Hematopoietic multipotent progenitor cell treated with erythropoietin and hydrocortisone succinate and interleukin-3 and kit ligand, for 8 days (in vitro differentiated cells): ENCODE data around the gene PPFIBP1.

Experiments
- DNase-seq: peaks from one replicate; pipeline ENCODE4 v3.0.0-alpha.2; 2015

Gene PPFIBP1

DNA sequence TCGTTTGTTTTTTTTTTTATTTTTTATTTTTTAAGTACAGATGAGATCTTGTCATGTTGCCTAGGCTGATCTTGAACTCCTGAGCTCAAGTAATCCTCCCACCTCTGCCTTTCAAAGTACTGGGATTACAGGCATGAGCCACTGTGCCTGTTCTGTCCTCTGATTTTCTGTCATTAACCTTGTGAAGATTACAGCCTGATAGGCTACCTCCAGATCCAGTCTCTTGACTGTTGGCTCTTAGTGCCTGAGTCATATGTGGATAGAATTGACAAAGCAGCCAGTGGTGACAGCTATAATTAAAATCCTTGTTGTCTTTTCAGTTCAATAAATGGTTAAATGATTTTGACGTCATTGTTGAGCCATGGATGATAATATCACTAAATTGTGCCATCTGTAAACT lies 151.0 kb downstream of the PPFIBP1 start:
- no peak for DNase-seq

DNA sequence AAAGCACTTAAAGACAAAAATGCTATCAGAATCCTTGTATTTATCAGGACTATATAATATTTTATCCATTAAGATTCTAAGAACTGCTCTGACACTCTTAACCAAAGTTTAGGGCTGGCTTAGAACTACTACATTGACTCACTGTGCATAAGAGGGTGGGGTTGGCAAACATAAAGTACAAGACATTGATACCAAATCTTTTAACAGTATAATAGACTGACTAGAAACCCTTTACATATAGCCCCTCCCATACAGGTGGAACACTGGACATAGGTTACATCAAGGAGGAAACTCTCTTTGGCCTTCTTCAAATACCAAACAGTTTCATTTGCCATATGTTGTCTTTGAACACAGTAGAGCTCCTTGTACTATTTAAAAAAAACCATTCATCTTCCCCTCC lies 156.6 kb downstream of the PPFIBP1 start:
- no peak for DNase-seq

DNA sequence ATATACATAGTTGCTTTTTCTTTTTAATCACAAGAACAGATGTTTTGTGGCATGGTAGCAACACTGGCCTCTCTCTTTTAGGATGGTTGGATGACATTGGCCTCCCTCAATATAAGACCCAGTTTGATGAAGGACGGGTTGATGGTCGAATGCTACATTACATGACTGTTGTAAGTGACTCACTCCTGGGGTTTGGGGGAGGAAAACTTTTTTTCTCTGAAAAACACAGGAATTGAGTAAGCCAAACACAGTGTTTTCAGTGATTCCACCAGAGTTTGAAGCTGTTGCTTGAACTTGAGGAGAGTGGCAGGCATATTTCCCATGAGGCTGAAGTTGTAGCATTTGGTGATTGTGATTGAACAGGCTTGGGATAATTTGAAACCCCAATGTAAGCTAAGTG lies 158.5 kb downstream of the PPFIBP1 start:
- no peak for DNase-seq

DNA sequence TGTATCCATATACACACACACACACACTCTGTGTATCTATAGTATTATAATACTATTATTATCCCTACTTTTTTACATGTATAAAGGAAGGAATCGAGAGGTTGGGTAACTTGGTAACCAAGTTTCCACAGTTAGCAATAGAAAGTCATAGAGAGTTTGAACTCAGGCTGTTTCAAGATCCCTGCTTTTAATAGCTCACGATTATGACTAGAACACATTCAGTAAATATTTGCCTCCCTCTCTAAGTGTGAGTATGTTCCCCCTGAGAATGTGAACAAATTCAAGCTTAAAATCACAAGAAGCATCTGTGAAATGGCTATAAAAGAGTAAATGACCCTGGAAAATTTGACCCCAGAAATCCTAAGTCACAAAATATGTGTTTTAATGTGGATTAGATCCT lies 161.3 kb downstream of the PPFIBP1 start:
- no peak for DNase-seq

DNA sequence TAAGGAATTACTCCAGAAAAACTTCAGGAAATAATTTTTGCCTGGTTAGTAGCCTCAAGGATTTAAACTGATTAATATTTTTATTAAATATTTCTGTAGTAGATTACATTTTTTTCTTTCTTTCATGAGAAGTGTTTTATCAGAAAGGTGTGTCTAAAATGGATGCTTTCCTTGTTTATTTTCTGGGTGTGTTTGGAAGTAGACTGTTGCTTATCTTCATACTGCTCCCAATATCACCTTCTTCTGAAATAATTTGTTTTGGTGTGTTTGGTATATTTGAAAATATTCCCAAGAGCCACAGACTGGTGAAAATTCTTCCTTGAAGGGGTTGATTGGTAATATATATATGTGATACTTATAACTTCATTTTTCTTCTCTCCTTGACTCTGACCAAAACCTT lies 162.1 kb downstream of the PPFIBP1 start:
- no peak for DNase-seq

DNA sequence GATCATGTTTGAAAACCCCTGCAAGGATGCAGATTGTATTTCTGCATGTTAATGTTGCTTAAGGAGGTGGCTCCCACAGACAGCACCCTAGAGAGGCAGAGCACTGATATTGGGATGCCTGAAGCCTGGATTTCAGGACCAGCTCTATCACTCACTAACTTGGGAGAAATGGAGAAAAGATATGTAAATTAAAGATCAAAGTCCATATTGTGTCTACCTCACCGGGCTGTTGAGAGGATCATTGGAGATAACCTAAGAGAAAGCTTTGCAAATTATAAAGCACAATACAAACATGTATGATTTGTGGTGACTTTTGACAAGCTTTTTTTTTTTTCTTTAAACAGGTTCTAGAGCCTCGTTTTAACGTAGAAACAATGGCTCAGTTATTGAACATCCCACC lies 164.7 kb downstream of the PPFIBP1 start:
- DNase-seq: no peak

DNA sequence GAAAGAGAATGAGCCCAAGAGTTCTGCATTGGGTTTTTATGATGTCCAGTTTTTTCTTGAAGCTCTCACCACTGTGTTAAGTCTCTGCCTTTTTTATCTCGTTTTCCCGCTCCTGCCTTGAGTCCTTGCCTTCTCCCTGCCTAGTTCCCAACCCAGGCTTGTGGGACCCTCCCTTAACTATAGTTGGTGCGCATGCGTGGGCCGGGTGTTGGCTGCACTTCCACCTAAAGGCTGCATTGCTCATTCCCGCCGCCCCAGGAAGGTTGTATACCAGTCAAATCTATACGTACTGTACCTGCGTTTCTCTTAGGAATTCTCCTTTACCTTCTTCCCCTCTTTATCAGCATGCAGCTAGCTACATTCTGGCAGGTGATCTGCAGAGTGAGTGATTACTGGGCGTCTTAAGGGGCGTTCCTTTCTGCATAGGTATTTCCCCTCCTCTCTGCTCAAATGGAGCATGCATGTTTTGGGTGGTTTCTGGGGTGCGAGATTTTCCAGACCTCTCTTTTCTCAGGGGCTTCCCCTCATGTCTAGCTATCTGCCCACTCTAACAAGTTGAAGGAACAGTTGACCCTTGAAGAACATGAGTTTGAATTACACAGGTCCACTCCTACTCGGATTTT lies 165.7 kb downstream of the PPFIBP1 start:
- DNase-seq: no peak

DNA sequence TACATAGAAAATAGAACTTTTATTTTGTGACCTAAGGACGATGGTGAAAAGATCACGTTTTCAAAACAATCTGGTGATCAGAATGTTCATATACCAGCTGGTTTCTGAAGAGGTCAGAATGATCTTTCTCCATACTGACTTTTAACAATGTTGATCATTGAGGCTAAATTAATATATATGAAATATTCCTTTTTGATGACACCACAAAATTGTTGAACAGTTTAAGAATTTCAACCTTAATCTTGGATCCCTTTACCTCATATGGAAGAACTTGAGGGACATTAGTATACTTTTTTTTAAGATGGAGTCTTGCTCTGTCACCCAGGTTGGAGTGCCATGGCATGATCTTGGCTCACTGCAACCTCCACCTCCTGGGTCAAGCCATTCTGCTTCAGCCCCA lies 169.4 kb downstream of the PPFIBP1 start:
- DNase-seq: no peak

DNA sequence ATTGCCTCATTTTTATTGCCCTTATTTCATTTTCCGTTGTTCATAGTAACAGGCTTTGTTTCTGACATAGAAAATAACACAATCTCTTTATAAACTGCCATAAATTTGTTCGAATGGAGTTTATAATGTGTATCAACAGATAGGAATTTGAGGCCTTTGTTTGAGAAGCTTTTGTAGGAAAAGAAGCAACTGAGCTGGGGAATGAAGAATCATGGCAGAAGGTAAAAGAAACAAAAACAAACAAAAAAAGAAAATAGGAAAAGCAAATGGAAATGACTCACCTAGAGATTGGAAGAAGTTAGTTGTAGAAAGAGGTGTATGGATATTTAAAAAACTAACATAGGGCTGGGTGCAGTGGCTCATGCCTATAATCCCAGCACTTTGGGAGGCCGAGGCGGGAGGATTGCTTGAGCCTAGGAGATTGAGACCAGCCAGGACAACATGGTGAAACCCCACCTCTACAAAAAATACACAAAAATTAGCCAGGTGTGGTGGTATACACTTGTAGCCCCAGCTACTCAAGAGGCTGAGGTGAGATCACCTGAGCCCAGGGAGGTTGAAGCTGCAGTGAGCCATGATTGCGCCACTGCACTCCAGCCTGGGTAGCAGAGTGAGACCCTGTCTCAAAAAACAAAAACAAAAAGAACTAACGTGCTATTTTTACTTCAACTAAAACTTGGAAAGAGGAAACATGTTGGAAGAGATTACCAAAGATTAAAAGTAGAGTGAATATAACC lies 171.7 kb downstream of the PPFIBP1 start:
- DNase-seq: no peak

DNA sequence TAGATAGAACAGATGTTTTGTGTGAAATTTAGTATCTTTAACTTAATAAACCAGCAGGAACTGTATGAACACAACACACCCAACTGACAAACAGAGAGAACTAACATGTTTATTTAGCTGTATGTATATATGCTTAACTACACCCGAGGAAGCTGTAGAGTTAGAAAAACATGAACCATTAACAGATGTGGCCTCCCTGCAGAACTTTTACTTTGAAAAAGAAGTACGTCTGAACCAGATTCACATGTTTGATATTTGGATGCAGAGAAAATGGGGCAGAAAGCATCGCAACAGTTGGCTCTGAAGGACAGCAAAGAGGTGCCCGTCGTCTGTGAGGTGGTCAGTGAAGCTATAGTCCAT lies 172.3 kb downstream of the PPFIBP1 start, which contains the start of gene REP15:
REP15 (plus strand) TSS at position 155 of the 360 bp plus-strand sequence; CDS start at position 271, 116 bp downstream.
- no peak for DNase-seq

DNA sequence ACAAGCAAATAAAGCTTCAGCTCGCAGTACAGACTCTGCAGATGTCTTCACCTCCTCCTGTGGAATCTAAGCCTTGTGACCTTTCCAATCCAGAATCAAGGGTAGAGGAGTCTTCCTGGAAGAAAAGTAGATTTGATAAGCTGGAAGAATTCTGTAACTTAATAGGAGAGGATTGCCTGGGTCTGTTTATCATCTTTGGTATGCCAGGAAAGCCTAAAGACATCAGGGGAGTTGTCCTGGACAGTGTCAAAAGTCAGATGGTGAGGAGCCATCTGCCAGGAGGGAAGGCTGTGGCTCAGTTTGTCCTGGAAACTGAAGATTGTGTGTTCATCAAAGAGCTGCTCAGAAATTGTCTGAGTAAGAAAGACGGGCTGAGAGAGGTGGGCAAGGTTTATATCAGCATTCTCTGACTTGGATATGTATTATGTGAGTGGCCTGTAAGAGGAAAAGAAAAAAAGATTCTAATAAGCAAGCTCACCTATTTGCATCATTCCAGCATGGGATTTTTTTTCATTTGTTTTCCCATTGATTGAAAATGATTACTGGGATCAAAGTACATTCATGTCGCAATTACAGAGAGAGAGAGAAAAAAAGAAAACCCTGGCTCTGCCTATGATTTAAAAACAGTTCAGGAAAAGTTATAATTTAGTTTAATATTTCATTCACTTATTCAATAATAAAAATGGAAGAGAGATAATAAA lies 173.0 kb downstream of the PPFIBP1 start:
- no peak for DNase-seq

DNA sequence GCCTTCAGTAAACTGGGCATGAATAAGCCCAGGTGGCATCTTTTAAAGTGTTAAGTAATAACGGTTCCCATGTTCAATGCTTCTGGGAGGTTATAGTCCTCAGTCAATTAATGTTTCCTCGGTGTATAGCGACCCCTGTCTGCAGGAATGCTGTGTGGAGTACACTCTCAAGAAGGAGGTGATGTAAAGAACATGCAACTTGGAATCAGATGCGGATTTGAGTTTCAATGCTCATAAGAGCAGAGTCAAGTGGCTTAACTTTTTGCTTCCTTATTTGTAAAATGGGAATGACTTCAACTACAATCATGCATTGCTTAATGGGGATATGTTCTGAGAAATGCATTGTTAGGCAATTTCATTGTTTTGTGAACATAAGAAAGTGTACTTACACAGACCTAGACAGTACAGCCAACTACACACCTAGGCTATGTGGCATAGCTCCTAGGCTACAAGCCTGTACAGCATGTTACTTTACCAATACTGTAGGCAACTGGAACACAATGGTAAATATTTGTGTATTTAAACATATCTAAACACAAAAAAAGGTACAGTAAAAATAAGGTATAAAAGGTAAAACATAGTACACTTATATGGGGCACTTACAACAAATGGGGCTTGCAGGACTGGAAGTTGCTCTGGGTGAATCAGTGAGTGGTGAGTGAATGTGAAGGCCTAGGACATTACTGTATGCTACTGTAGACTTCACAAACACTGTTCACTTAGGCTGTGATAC lies 179.9 kb downstream of the PPFIBP1 start:
- DNase-seq: peak; percentile 80

DNA sequence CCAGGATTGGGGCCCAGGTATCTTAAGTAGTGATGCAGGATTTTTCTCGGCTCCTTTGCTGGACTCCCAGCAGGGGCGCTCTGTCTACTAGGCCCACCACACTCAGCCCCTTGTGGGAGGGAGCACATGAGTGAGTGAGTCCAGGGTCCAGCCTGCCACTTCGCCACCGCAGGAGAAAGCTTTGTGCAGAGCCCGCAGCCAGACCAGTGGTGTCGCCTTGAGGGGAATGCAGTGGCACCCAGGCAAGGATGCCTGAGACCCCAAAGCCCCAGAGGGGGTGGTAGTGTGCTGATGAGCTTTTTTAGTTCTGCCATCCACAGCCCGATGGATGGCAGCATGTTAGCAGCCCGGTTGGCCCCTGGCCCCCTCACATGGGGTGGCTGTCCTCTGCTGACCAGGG lies 181.3 kb downstream of the PPFIBP1 start:
- DNase-seq: no peak

DNA sequence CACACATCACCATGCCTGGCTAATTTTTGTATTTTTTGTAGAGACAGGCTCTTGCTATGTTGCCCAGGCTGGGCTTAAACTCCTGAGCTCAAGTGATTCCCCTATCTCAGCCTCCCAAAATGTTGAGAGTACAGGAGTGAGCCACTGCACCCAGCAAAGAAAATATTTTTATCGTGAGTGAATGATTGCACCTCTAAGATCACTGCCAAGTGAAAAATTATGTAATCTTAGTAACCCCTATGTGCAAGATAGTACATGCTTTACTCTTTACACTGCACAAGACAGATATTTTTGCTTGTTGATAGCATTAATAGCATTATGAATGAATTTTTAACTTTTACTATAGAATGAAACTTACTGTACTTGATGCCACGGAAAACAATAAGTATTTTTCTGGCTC lies 183.2 kb downstream of the PPFIBP1 start:
- no peak for DNase-seq

DNA sequence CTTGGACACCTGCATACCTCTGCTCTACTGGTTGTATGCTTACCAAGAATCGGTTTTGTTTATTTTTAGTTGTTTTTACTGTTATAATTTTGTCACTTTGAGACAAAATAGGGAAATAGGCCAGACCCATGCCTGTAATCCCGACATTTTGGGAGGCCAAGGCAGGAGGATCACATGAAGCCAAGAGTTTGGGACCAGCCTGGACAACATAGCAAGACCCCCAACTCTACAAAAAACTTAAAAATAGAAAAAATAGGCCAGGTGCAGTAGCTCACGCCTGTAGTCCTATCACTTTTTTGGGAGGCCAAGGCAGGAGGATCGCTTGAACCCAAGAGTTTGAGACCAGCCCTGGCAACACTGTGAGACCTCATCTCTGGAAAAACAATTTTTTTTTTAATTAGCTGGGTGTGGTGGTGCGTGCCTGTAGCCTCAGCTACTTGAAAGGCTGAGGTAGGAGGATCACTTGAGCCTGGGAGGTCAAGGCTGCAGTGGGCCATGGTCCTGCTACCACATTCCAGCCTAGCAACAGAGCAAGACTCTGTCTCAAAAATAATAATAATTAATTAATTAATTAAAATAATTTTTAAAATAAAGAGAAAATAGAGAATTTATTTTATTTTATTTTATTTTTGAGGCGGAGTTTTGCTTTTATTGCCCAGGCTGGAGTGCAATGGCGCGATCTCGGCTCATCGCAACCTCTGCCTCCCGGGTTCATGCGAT lies 185.4 kb downstream of the PPFIBP1 start:
- DNase-seq: no peak

DNA sequence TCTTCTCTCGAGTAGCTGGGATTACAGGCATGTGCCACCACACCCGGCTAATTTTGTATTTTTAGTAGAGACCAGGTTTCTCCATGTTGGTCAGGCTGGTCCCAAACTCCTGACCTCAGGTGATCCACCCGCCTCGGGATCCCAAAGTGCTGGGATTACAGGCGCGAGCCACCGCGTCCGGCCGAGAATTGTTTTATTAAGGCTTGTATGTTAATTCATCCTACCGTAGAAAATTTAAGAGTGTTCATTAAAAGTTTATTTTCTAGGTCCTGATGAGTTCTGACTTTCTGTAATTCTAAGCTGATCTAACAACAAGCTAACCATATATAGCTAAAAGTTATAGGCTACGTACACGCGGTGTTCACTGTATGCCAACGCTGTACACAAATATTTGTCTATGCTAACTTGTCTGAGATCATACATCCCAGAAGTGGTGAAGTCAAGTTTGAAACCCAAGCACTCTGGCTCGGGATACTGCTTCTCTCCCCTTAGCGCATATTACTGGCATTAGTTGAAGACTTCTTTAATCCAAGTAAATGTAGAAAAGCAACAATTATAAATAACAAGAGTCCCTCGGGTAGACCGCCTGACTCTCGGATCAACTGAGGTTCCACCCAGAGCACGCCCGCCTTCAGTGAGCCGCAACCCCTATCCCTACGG lies 186.1 kb downstream of the PPFIBP1 start:
- peak; percentile 62 for DNase-seq

DNA sequence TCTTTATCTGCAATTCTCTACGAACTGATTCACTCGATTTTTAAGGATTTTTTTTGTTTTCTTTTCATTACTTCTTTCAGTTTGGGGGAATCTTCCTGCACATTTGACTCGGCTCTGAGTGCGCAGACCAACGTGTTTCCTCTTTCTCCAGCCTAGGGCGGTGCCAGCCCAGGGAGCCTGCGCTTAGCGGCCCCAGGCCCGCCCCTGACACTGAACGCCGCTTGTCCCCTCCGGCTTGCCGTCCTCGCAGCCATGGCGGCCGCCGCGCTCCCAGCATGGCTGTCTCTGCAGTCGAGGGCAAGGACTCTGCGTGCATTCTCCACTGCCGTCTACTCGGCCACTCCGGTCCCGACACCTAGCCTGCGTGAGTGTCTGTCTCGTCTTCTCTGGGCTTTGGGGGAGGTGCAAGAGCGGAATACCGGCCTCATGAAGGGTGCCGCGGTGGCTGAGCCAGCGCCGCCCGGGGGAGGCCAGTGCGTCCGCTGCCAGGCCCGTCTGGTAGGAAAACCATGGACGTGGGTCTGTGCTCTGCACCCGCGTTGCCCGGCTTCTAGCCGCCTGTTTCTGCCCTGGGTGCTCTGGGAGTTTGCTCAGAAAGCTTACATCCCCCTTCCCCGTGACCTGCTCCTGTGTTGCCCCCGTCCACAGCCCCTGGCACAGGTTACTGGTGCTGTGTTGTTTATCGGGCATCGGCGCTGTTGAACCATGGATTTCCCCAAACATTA lies 186.7 kb downstream of the PPFIBP1 start, which contains the start of gene MRPS35:
MRPS35 (plus strand) TSS at position 241 of the 725 bp plus-strand sequence; CDS start at position 253, 12 bp downstream.
- peak; percentile 90 for DNase-seq

DNA sequence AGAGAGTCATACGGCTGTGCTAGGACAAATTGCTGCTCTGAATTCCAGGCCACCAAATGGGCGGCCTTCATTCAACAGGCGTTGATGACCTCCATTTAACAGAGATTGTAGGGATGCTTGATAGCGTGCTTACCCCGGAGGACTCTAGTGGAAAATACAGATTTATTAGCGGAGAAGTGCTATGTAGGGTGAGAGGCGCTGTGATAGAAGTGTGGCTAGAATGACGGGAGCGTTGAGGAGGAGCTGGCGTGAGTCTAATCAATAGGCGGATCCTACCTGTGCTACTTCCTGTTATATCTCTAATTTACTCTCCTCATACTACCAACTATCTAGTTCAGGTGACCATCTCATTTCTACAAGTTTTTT lies 187.3 kb downstream of the PPFIBP1 start:
- peak; percentile 50 for DNase-seq

DNA sequence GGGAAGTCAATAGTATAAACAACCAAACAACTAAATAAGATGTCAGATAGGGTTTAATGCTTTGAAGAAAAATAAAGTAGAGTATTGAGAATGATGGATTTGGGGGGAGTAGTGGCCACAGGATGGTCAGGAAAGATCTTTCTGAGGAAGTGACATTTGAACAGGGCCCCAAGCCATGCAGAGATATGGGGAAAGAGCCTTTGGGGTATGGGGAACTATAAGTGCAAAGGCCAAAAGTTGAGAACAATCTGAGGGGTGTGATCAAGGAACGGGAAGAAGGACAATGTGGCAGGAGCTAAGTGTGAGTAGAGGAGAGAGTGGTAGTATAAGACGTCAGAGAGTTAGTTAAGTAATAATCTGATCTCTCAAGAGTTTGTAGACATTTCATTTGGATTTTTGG lies 188.0 kb downstream of the PPFIBP1 start:
- no peak for DNase-seq

DNA sequence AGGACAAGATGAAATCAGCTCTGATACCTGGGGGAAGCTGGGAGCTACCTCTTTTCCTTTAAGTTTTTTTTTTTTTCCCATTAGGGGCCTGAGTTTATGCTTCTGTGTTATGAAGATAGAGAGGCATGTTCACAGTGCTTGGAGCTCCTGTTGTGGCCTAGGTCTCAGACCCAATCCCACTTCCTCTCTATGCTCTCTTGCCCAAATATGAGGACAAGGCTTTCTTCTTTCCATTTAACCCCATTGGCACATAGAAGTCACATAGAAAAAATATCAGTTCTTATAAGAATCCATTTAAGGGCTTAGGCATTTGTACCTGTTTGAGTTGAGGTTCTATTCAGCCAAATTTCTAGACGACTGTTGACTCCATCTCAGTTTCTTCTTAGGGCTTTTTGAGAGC lies 199.2 kb downstream of the PPFIBP1 start:
- no peak for DNase-seq

DNA sequence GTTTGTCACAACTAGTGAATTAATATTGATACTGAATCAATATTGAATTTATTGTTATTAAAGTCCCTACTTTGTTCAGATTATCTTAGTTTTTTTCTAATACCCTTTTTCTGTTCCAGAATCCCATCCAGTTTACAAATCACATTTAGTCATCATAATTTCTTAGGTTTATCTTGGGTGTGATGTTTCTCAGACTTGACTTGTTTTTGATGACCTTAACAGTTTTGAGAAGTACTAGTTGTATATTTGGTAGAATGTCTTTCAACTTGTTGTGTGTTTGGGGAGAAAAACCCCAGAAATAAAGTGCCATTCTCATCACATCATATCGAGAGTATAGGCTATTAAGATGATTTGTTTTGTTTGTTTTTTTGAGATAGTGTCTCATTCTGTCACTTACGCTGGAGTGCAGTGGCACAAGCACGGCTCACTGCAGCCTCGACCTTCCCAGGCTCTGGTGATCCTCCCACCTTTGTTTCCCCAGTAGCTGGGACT lies 206.1 kb downstream of the PPFIBP1 start:
- DNase-seq: no peak
